Caki2 (cell line): ENCODE results near the gene TCIRG1. TPM values are rescaled to one million over a fixed set of nuclear protein-coding genes. Genes with fewer than 3 reads are reported as not detected.

Experiments
- DNase-seq: peaks from one replicate; pipeline ENCODE4 v3.0.0-alpha.2; 2015; ENCODE audit warnings: low read depth
- in situ Hi-C: cut with HindIII; loops from 2 replicates; pipeline ENCODE4 v1.10.0; 2016; ENCODE audit warnings: low sequenced_read_pairs, low pct_unique_long_range_greater_than_20kb, mixed read lengths
- total RNA-seq: library from RNA; depleted of rRNA; stranded (reverse); fragments of >200 nt; shearing (Covaris generic); gene quantifications from 2 replicates; pipeline ENCODE4 v1.2.3, GENCODE V29; 2014; ENCODE audit warnings: low replicate concordance

Gene TCIRG1
- total RNA-seq, 1 experiment from 2014 or later, result 23.9 TPM

GRCh38 chr11:68043029-68043348 lies 4.2 kb downstream of the TCIRG1 start:
- in situ Hi-C loops, result no loop called here
- no peak for DNase-seq

GRCh38 chr11:68043349-68044144 lies 4.7 kb downstream of the TCIRG1 start:
- no peak for DNase-seq
- in situ Hi-C loops, result no loop called here

- in situ Hi-C loops, result no loop called here
- DNase-seq, result no peak
These were observed 5.5 kb downstream of the TCIRG1 start for GRCh38 chr11:68044145-68044813.

- no peak for DNase-seq
- in situ Hi-C loops, result no loop called here
These were observed 6.1 kb downstream of the TCIRG1 start for GRCh38 chr11:68044898-68045351.

- no peak for DNase-seq
- in situ Hi-C loops, result no loop called here
These were observed 8.8 kb downstream of the TCIRG1 start for GRCh38 chr11:68047437-68048290.

- in situ Hi-C loops, result no loop called here
- no peak for DNase-seq
These were observed 10.1 kb downstream of the TCIRG1 start for GRCh38 chr11:68048681-68049508.

- in situ Hi-C loops, result no loop called here
These were observed 10.9 kb downstream of the TCIRG1 start for GRCh38 chr11:68049509-68050370.

GRCh38 chr11:68050371-68050841 lies 11.6 kb downstream of the TCIRG1 start:
- in situ Hi-C loops, result no loop called here
- DNase-seq, result no peak

More at GRCh38 chr11:68049509-68050370, 10.9 kb downstream of the TCIRG1 start:
- no peak for DNase-seq

GRCh38 chr11:68051191-68052136 lies 12.6 kb downstream of the TCIRG1 start:
- in situ Hi-C loops, result no loop called here
- no peak for DNase-seq

GRCh38 chr11:68052137-68052873 lies 13.5 kb downstream of the TCIRG1 start:
- DNase-seq, result no peak
- in situ Hi-C loops, result no loop called here

GRCh38 chr11:68053117-68053516 lies 14.3 kb downstream of the TCIRG1 start:
- DNase-seq, result no peak
- in situ Hi-C loops, result no loop called here

- DNase-seq, result no peak
- in situ Hi-C loops, result no loop called here
These were observed 15.4 kb downstream of the TCIRG1 start for GRCh38 chr11:68053981-68054812.

GRCh38 chr11:68056317-68057285 lies 17.8 kb downstream of the TCIRG1 start:
- no peak for DNase-seq
- in situ Hi-C loops, result no loop called here

GRCh38 chr11:68057807-68058206 lies 19.0 kb downstream of the TCIRG1 start:
- in situ Hi-C loops, result no loop called here
- no peak for DNase-seq
